Gastrocnemius medialis (tissue), 4 donors: Measurements from ENCODE around the gene GLB1L. TPM values are rescaled to one million over a fixed set of nuclear protein-coding genes. Genes with fewer than 3 reads are reported as not detected.
A peak's percentile ranks its signal among the peaks of the same experiment; 100 is the strongest.

Experiments used
- ATAC-seq, 2 donors: fragments of 150-250 bp; one replicate each; pipeline ENCODE4 v1.9.1; 2016
- DNase-seq, 2 donors: peaks; one replicate each; pipeline ENCODE4 v3.0.0-alpha.2; 2019
- H3K27ac ChIP-seq, 4 donors: fragments of 200-600 bp; sonication (generic); 1 replicate in 1 of 4; 2 replicates in 3 of 4; pipeline ENCODE4 v1.5.1; 2016 to 2018; ENCODE audit warnings: mild to moderate bottlenecking in 2 of 4, moderate library complexity in 1 of 4
- H3K27me3 ChIP-seq, 3 donors: fragments of 200-600 bp; sonication (generic) in 2 of 3; 1 replicate in 1 of 3; 2 replicates in 2 of 3; pipeline versions ENCODE4 v1.5.1 to v1.6.0; 2016 to 2019; ENCODE audit warnings: mild to moderate bottlenecking in 1 of 3, moderate library complexity in 1 of 3
- H3K36me3 ChIP-seq, 2 donors: fragments of 200-600 bp; sonication (generic) in 1 of 2; one replicate each; pipeline ENCODE4 v1.5.1; 2017 to 2018
- H3K4me1 ChIP-seq, 2 donors: fragments of 200-600 bp; sonication (generic) in 1 of 2; one replicate each; pipeline ENCODE4 v1.5.1; 2016 to 2017; ENCODE audit warnings: mild to moderate bottlenecking in 2 of 2
- H3K4me3 ChIP-seq, 4 donors: fragments of 200-600 bp; sonication (generic) in 3 of 4; 1 replicate in 1 of 4; 2 replicates in 3 of 4; pipeline ENCODE4 v1.5.1; 2016 to 2019; ENCODE audit warnings: mild to moderate bottlenecking in 2 of 4
- H3K9me3 ChIP-seq, 3 donors: fragments of 200-600 bp; sonication (generic) in 2 of 3; 1 replicate in 1 of 3; 2 replicates in 2 of 3; pipeline ENCODE4 v1.5.1; 2016 to 2019
- CTCF ChIP-seq, 5 experiments: fragments of 450-650 bp in 3 of 5; fragments of 200-600 bp in 2 of 5; sonication (generic) in 2 of 5; IDR thresholded peaks in 4 of 5; conservative IDR thresholded peaks in 1 of 5; 1 replicate in 4 of 5; 2 replicates in 1 of 5; pipeline ENCODE4 v1.5.1; 2016 to 2019; ENCODE audit warnings: antibody characterized with exemption in 5 of 5, mild to moderate bottlenecking in 3 of 5, moderate library complexity in 3 of 5
- POLR2A ChIP-seq, 2 donors: fragments of 450-650 bp; IDR thresholded peaks; one replicate each; pipeline ENCODE4 v1.6.1; 2017; ENCODE audit warnings: antibody characterized with exemption in 2 of 2, mild to moderate bottlenecking in 2 of 2, moderate library complexity in 2 of 2
- in situ Hi-C, 4 donors: fragments of 200-750 bp; cut with MboI; loops; one replicate each; pipeline versions ENCODE4 v1.15.0 to v1.8.0; 2017; ENCODE audit warnings: low sequenced_read_pairs in 4 of 4
- intact Hi-C: fragments of 100-400 bp; cut with DNase I; formaldehyde crosslinking; loops from one replicate; pipeline ENCODE4 v1.15.1; 2023; ENCODE audit warnings: low total_unique reads
- total RNA-seq, 4 donors: library from RNA; depleted of rRNA; stranded (reverse); fragments of >200 nt; gene quantifications; one replicate each; pipeline versions ENCODE4 v1.1.0 to v1.2.3, GENCODE V29; 2016

GLB1L gene
- total RNA-seq, 4 donors from 2014 or later: 1.0 to 3.6 (median 1.3) TPM

- H3K27ac ChIP-seq: peak within 1 kb of the TSS; percentile 87 to 99 (median 94)
- peaks cover 5 to 69% of the 10 kb centered on the region in 2 donors for H3K36me3 ChIP-seq
- H3K4me1 ChIP-seq: peaks cover 19 to 29% of the 10 kb centered on the region in 2 donors
- H3K27me3 ChIP-seq: no peaks in the 10 kb centered on the region
- in situ Hi-C loops: no loop called here
- H3K9me3 ChIP-seq: no peaks in the 10 kb centered on the region
- peak; percentile 82 to 84 for ATAC-seq
- no peak for TF ChIP-seq CTCF (IDR thresholded peaks at IDR 0.05 in 4 of 5, conservative IDR thresholded peaks at IDR 0.05 in 1 of 5)
- peak; percentile 54 to 78 for TF ChIP-seq POLR2A (IDR thresholded peaks at IDR 0.05)
- H3K4me3 ChIP-seq: peak within 1 kb of the TSS; percentile 55 to 74 (median 64)
- intact Hi-C loops: loop anchor here (1.0 kb wide), 2 partner anchors 10 to 41 kb away; partner anchors contain the start of genes ANKZF1, ATG9A and RETREG2
- peak; percentile 96 to 98 for DNase-seq
Observed at GRCh38 chr2:219218732-219219701, 26.2 kb downstream of the GLB1L start, which contains the start of gene ABCB6. Gene ABCB6, minus strand, starts transcription at chr2:219218958. Its CDS starts 285 bp downstream, at chr2:219218673.

- Histone ChIP-seq H3K27me3 (no peaks in the 10 kb centered on the region), H3K4me3 (peak overlapping the region; percentile 55 to 74 (median 64)), H3K27ac (peak overlapping the region; percentile 87 to 99 (median 94)), H3K36me3 (peaks cover 0 to 69% of the 10 kb centered on the region in 2 donors), H3K9me3 (no peaks in the 10 kb centered on the region), H3K4me1 (peaks cover 19 to 29% of the 10 kb centered on the region in 2 donors)
- TF ChIP-seq POLR2A (IDR thresholded peaks at IDR 0.05) (peak in 1 of 2 donors; percentile 55), CTCF (IDR thresholded peaks at IDR 0.05 in 4 of 5, conservative IDR thresholded peaks at IDR 0.05 in 1 of 5) (no peak)
- ATAC-seq (peak; percentile 71 to 72), DNase-seq (peak; percentile 66 to 86)
- in situ Hi-C loops (no loop called here), intact Hi-C loops (loop anchor here (1.0 kb wide), 1 partner anchor 40 kb away; the partner anchor contains the start of gene RETREG2)
Observed at GRCh38 chr2:219218217-219218731, 27.0 kb downstream of the GLB1L start.

- no peak for DNase-seq
- Histone ChIP-seq H3K4me1 (peaks cover 19 to 29% of the 10 kb centered on the region in 2 donors), H3K27ac (peak overlapping the region; percentile 87 to 99 (median 94)), H3K9me3 (no peaks in the 10 kb centered on the region), H3K27me3 (no peaks in the 10 kb centered on the region), H3K36me3 (peaks cover 0 to 68% of the 10 kb centered on the region in 2 donors), H3K4me3 (no peak overlapping the region)
- no peak for ATAC-seq
- in situ Hi-C loops (no loop called here), intact Hi-C loops (no loop called here)
- TF ChIP-seq CTCF (IDR thresholded peaks at IDR 0.05 in 4 of 5, conservative IDR thresholded peaks at IDR 0.05 in 1 of 5): no peak
Observed at GRCh38 chr2:219216535-219216915, 28.7 kb downstream of the GLB1L start.

- intact Hi-C loops: no loop called here
Observed at GRCh38 chr2:219215871-219216534, 29.2 kb downstream of the GLB1L start.

More at GRCh38 chr2:219215871-219216534, 29.2 kb downstream of the GLB1L start:
- DNase-seq (no peak), ATAC-seq (no peak)
- TF ChIP-seq POLR2A (IDR thresholded peaks at IDR 0.05) (no peak), CTCF (IDR thresholded peaks at IDR 0.05 in 4 of 5, conservative IDR thresholded peaks at IDR 0.05 in 1 of 5) (no peak)
- Histone ChIP-seq H3K9me3 (no peaks in the 10 kb centered on the region), H3K27me3 (no peaks in the 10 kb centered on the region), H3K4me1 (peaks cover 19 to 29% of the 10 kb centered on the region in 2 donors), H3K27ac (peak overlapping the region; percentile 87 to 99 (median 94)), H3K4me3 (no peak overlapping the region), H3K36me3 (peaks cover 0 to 64% of the 10 kb centered on the region in 2 donors)
- in situ Hi-C loops: no loop called here
